Measurements from ENCODE around the gene MED26. TPM values are rescaled to one million over a fixed set of nuclear protein-coding genes. Genes with fewer than 3 reads are reported as not detected.
A peak's percentile ranks its signal among the peaks of the same experiment; 100 is the strongest.

Gene MED26
- total and polyA plus RNA-seq, 8 donors: 0.58 to 41.7 (median 4.3) TPM

GRCh38 chr19:16582486-16583261 is 45.3 kb downstream of the MED26 start:
- DNase-seq: no peak
- Histone ChIP-seq H3K9me3 (no peaks in the 10 kb centered on the region), H3K36me3 (peaks cover 11 to 22% (median 17%) of the 10 kb centered on the region in 4 donors), H3K27me3 (no peaks in the 10 kb centered on the region), H3K27ac (peak overlapping the region in 3 of 5 donors; percentile 14 to 72 (median 22)), H3K4me3 (no peak overlapping the region), H3K4me1 (peaks cover 48 to 86% (median 76%) of the 10 kb centered on the region in 4 donors)
- WGBS, 5 donors: 82 to 89% (median 88%) methylated on average over 10 of the region's 10 CpGs
- intact Hi-C loops (cut with DNase I; ENCODE audit: low total_unique reads): no loop called here
- TF ChIP-seq CTCF (IDR thresholded peaks at IDR 0.05) (no peak), POLR2AphosphoS5 (IDR thresholded peaks at IDR 0.05) (no peak), EP300 (IDR thresholded peaks at IDR 0.05) (no peak), POLR2A (IDR thresholded peaks at IDR 0.05) (no peak)

GRCh38 chr19:16581971-16582343 is 46.0 kb downstream of the MED26 start:
- DNase-seq: no peak
- H3K9me3 ChIP-seq: no peaks in the 10 kb centered on the region
- peak overlapping the region in 3 of 5 donors; percentile 14 to 72 (median 22) for H3K27ac ChIP-seq
- peaks cover 41 to 83% (median 69%) of the 10 kb centered on the region in 4 donors for H3K4me1 ChIP-seq
- WGBS, 5 donors: 83 to 94% (median 88%) methylated on average over 6 of the region's 6 CpGs
- TF ChIP-seq CTCF (IDR thresholded peaks at IDR 0.05) (no peak), POLR2AphosphoS5 (IDR thresholded peaks at IDR 0.05) (no peak), POLR2A (IDR thresholded peaks at IDR 0.05) (no peak), EP300 (IDR thresholded peaks at IDR 0.05) (no peak)
- intact Hi-C loops (cut with DNase I; ENCODE audit: low total_unique reads): no loop called here
- no peak overlapping the region for H3K4me3 ChIP-seq
- H3K36me3 ChIP-seq: peaks cover 18 to 30% (median 25%) of the 10 kb centered on the region in 4 donors
- no peaks in the 10 kb centered on the region for H3K27me3 ChIP-seq

GRCh38 chr19:16581145-16581970 is 46.6 kb downstream of the MED26 start:
- Histone ChIP-seq H3K4me1 (peaks cover 36 to 77% (median 63%) of the 10 kb centered on the region in 4 donors), H3K27ac (peak overlapping the region in 3 of 5 donors; percentile 14 to 45 (median 22)), H3K9me3 (no peaks in the 10 kb centered on the region), H3K36me3 (peaks cover 24 to 36% (median 31%) of the 10 kb centered on the region in 4 donors), H3K4me3 (no peak overlapping the region), H3K27me3 (no peaks in the 10 kb centered on the region)
- no peak for DNase-seq
- 71 to 79% (median 75%) methylated on average over 9 to 12 of the region's 12 CpGs for WGBS, 5 donors
- intact Hi-C loops (cut with DNase I; ENCODE audit: low total_unique reads): no loop called here
- TF ChIP-seq CTCF (IDR thresholded peaks at IDR 0.05) (no peak), POLR2AphosphoS5 (IDR thresholded peaks at IDR 0.05) (no peak)

GRCh38 chr19:16579381-16579780 is 48.6 kb downstream of the MED26 start:
- intact Hi-C loops (cut with DNase I; ENCODE audit: low total_unique reads): no loop called here
- Histone ChIP-seq H3K4me3 (no peak overlapping the region), H3K9me3 (no peaks in the 10 kb centered on the region), H3K4me1 (peaks cover 19 to 67% (median 52%) of the 10 kb centered on the region in 4 donors), H3K27me3 (no peaks in the 10 kb centered on the region), H3K27ac (no peak overlapping the region), H3K36me3 (peaks cover 33 to 55% (median 50%) of the 10 kb centered on the region in 4 donors)
- WGBS, 5 donors: 74 to 89% (median 76%) methylated on average over 4 of the region's 4 CpGs
- DNase-seq: no peak
- TF ChIP-seq POLR2AphosphoS5 (IDR thresholded peaks at IDR 0.05): no peak
- TF ChIP-seq EP300 (IDR thresholded peaks at IDR 0.05): no peak
- TF ChIP-seq CTCF (IDR thresholded peaks at IDR 0.05): no peak
- TF ChIP-seq POLR2A (IDR thresholded peaks at IDR 0.05): no peak
